A549 (cell line): ENCODE results near the gene CSMD2.

Source experiments
- CTCF ChIP-seq: fragments of >200 bp; sonication (Bioruptor Twin); formaldehyde crosslinking; IDR thresholded peaks from 3 replicates; pipeline ENCODE4 v1.5.1; 2016
- MAZ ChIP-seq: fragments of 150-350 bp; IDR thresholded peaks from 2 replicates; pipeline ENCODE4 v1.6.1; 2014; ENCODE audit warnings: antibody characterized with exemption, low read depth, low read length, borderline replicate concordance
- REST ChIP-seq: fragments of 200-600 bp; sonication (generic); IDR thresholded peaks from 2 replicates; pipeline ENCODE4 v1.6.1; 2016; ENCODE audit warnings: antibody characterized with exemption, mild to moderate bottlenecking, moderate library complexity

- TF ChIP-seq REST (no peak), CTCF (no peak), MAZ (no peak)
These were observed 541.2 kb downstream of the CSMD2 start for GRCh38 chr1:33623811-33624210.
